GM12878 (cell line): ENCODE results near the gene ARCN1.

ENCODE experiments used
- CREB1 ChIP-seq: IDR thresholded peaks from 2 replicates; pipeline ENCODE4 v1.6.1; 2012; ENCODE audit warnings: low read depth, mild to moderate bottlenecking, inconsistent platforms
- CTCF ChIP-seq, 3 experiments: IDR thresholded peaks in 2 of 3; conservative IDR thresholded peaks in 1 of 3; 2 replicates each; pipeline ENCODE4 v1.5.1; 2011; ENCODE audit warnings: low read depth in 3 of 3, low read length in 3 of 3, mild to moderate bottlenecking in 3 of 3, control low read depth in 2 of 3, moderate library complexity in 2 of 3, inconsistent platforms in 1 of 3, mixed read lengths in 1 of 3; ENCODE audit not compliant: control insufficient read depth in 2 of 3, insufficient read depth in 1 of 3; ENCODE audit errors: extremely low read depth in 1 of 3
- ELK1 ChIP-seq: IDR thresholded peaks from 2 replicates; pipeline ENCODE4 v1.6.1; 2012; ENCODE audit warnings: low read depth, low read length, improper control_type of control experiment
- EP300 ChIP-seq, 2 experiments: fragments of 150-350 bp in 1 of 2; IDR thresholded peaks; 2 replicates each; pipeline ENCODE4 v1.6.1; 2011 to 2012; ENCODE audit warnings: low read depth in 2 of 2, low read length in 2 of 2, borderline replicate concordance in 1 of 2, improper control_type of control experiment in 1 of 2, inconsistent platforms in 1 of 2; ENCODE audit not compliant: control insufficient read depth in 1 of 2
- FOXM1 ChIP-seq: IDR thresholded peaks from 2 replicates; pipeline ENCODE4 v1.6.1; 2012; ENCODE audit warnings: low read depth, mild to moderate bottlenecking, inconsistent platforms, low read length, moderate library complexity
- JUNB ChIP-seq: IDR thresholded peaks from 2 replicates; pipeline ENCODE4 v1.6.1; 2016; ENCODE audit warnings: antibody characterized with exemption, mild to moderate bottlenecking
- KAT2A ChIP-seq: conservative IDR thresholded peaks from 2 replicates; pipeline ENCODE4 v1.6.1; 2011; ENCODE audit warnings: low read depth, low read length; ENCODE audit not compliant: control insufficient read depth
- POU2F2 ChIP-seq: IDR thresholded peaks from 3 replicates; pipeline ENCODE4 v1.6.1; 2011; ENCODE audit warnings: low read depth, mild to moderate bottlenecking, low read length, borderline replicate concordance
- SIN3A ChIP-seq: IDR thresholded peaks from 2 replicates; pipeline ENCODE4 v1.6.1; 2012; ENCODE audit warnings: low read depth, low read length, improper control_type of control experiment
- USF2 ChIP-seq: IDR thresholded peaks from 2 replicates; pipeline ENCODE4 v1.6.1; 2011; ENCODE audit warnings: low read depth, low read length, improper control_type of control experiment, borderline replicate concordance
- TF ChIP-seq, protein P1 (sequence below): fragments of 450-650 bp; IDR thresholded peaks from 2 replicates; pipeline ENCODE4 v1.6.1; 2017; ENCODE audit warnings: mild to moderate bottlenecking, moderate library complexity

DNA sequence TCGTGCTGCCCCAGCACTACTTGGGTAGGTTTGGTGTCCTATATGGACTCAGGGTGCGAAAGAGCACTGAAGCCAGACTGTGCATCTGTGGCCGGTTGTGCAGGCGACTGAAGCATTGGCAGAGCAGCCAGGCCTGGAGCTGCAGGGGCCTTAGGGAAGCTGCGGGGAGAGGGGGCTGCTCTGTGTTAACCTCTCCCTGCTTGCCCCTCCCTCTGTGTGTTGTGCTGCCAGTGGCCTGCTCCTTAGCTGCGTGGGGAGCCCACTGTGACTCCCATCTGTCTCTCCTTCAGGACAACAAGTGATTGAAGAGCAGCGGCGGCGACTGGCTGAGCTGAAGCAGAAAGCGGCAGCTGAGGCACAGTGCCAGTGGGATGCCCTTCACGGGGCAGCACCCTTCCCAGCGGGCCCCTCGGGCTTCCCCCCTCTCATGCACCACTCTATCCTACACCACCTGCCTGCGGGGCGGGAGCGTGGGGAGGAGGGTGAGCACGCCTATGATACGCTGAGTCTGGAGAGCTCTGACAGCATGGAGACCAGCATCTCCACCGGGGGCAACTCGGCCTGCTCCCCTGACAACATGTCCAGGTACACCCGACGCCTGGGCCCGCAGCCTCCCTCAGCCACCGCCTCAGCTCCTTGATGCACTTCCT, 73.0 kb downstream of the ARCN1 start:
- no peak for TF ChIP-seq EP300 (IDR thresholded peaks at IDR 0.05; ENCODE audit: borderline replicate concordance in 1 of 2, control insufficient read depth in 1 of 2, low read depth in 2 of 2, low read length in 2 of 2)
- TF ChIP-seq FOXM1 = no peak
- TF ChIP-seq CREB1 = no peak
- TF ChIP-seq, protein P1, sequence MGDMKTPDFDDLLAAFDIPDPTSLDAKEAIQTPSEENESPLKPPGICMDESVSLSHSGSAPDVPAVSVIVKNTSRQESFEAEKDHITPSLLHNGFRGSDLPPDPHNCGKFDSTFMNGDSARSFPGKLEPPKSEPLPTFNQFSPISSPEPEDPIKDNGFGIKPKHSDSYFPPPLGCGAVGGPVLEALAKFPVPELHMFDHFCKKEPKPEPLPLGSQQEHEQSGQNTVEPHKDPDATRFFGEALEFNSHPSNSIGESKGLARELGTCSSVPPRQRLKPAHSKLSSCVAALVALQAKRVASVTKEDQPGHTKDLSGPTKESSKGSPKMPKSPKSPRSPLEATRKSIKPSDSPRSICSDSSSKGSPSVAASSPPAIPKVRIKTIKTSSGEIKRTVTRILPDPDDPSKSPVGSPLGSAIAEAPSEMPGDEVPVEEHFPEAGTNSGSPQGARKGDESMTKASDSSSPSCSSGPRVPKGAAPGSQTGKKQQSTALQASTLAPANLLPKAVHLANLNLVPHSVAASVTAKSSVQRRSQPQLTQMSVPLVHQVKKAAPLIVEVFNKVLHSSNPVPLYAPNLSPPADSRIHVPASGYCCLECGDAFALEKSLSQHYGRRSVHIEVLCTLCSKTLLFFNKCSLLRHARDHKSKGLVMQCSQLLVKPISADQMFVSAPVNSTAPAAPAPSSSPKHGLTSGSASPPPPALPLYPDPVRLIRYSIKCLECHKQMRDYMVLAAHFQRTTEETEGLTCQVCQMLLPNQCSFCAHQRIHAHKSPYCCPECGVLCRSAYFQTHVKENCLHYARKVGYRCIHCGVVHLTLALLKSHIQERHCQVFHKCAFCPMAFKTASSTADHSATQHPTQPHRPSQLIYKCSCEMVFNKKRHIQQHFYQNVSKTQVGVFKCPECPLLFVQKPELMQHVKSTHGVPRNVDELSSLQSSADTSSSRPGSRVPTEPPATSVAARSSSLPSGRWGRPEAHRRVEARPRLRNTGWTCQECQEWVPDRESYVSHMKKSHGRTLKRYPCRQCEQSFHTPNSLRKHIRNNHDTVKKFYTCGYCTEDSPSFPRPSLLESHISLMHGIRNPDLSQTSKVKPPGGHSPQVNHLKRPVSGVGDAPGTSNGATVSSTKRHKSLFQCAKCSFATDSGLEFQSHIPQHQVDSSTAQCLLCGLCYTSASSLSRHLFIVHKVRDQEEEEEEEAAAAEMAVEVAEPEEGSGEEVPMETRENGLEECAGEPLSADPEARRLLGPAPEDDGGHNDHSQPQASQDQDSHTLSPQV = no peak
- TF ChIP-seq SIN3A = no peak
- TF ChIP-seq USF2 = no peak
- no peak for TF ChIP-seq KAT2A
- no peak for TF ChIP-seq ELK1
- TF ChIP-seq JUNB = no peak
- TF ChIP-seq CTCF (IDR thresholded peaks at IDR 0.05 in 2 of 3, conservative IDR thresholded peaks at IDR 0.05 in 1 of 3; ENCODE audit: control insufficient read depth in 2 of 3, extremely low read depth in 1 of 3, insufficient read depth in 1 of 3, low read depth in 3 of 3, low read length in 3 of 3) = no peak
- TF ChIP-seq POU2F2 = no peak
